Coronary artery (tissue), 2 donors: ENCODE results near the gene GGA3.

Experiments
- DNase-seq: peaks from one replicate; pipeline ENCODE4 v3.0.0-alpha.2; 2017; ENCODE audit warnings: low spot score
- H3K27ac ChIP-seq, 2 donors: fragments of 200-600 bp; sonication (generic); one replicate each; pipeline ENCODE4 v1.5.1; 2016 to 2019
- H3K4me3 ChIP-seq: fragments of 200-600 bp; sonication (generic); 2 replicates; pipeline ENCODE4 v1.5.1; 2016; ENCODE audit warnings: mild to moderate bottlenecking, moderate library complexity
- CTCF ChIP-seq: fragments of 200-600 bp; sonication (generic); IDR thresholded peaks from one replicate; pipeline ENCODE4 v1.5.1; 2019; ENCODE audit warnings: antibody characterized with exemption

The GGA3 gene

GRCh38 chr17:75271233-75271954, 10.0 kb upstream of the GGA3 start:
- H3K4me3 ChIP-seq, result peak overlapping the region; percentile 82
- DNase-seq, result peak; percentile 82
- peak; percentile 75 for TF ChIP-seq CTCF
- peak overlapping the region; percentile 92 to 97 for H3K27ac ChIP-seq

DNA sequence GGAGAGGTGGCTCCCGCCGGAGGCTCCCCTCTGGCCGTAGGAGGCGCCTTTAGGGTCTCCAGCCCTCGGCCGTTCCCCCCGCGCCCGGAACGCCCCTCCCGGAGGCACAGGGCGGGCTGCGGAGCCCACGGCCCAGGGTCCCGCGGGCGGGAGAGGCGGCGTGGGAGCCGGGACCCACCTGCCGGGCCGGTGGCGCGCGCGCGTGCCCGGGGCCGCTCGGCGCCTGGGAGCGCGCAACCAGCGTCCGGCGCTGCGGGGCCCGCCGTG, 9.5 kb upstream of the GGA3 start, which contains the start of gene MIF4GD:
Gene MIF4GD (minus strand): TSS at position 266 of the 267 bp plus-strand sequence. CDS start 1,036 bp downstream, outside the sequence.
- H3K27ac ChIP-seq, result peak within 1 kb of the TSS; percentile 92 to 97
- TF ChIP-seq CTCF, result no peak
- no peak for DNase-seq
- H3K4me3 ChIP-seq, result peak within 1 kb of the TSS; percentile 82

- H3K27ac ChIP-seq, result peak overlapping the region; percentile 92 to 97
- peak; percentile 88 for DNase-seq
- no peak for TF ChIP-seq CTCF
- H3K4me3 ChIP-seq, result peak overlapping the region; percentile 82
These were observed 9.0 kb upstream of the GGA3 start for GRCh38 chr17:75270218-75270965.

- no peak for TF ChIP-seq CTCF
- no peak for DNase-seq
- Histone ChIP-seq H3K4me3 (peak overlapping the region; percentile 82), H3K27ac (peak overlapping the region; percentile 92 to 97)
These were observed 8.4 kb upstream of the GGA3 start for GRCh38 chr17:75269844-75270217.

DNA sequence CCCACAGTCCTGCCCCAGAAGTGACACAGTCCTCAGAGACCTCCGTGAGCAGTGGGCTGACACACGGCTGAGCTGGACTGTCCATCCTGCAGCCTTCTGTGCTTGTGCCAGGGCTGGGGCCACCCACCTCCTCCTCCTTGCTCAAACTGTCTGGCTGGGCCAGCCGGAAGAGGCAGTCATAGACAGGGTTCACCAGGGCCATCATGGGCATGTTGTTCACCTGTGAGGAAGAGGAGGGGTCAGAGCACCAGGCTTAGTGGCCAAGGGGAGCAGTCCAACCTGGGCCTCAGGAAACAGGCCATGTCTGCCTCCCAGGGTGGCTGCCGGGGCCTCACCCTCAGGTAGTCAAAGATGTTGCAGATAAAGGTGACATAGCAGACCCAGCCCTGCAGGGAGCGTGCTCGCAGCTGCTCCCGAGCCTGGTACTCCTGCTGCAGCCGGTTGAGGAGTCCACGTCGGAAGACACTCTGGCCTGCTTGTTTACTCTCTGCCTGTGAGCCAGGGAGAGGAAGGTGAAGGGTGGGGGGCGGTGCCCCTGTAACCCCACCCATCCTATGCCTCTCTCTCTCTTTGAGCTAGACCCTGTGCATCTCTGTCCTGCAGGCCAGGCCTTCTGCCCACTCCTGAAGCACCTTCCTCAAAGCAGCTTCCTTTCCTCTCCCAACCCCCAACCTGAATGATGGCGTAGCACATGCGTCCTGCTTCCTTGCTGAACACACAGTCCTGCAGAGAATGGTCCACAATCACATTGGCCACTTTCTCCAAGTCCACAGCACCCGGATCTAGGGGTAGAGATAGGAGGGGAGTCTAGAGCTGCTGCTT, 6.2 kb upstream of the GGA3 start:
- TF ChIP-seq CTCF, result no peak
- Histone ChIP-seq H3K27ac (no peak overlapping the region), H3K4me3 (no peak overlapping the region)
- DNase-seq, result no peak

DNA sequence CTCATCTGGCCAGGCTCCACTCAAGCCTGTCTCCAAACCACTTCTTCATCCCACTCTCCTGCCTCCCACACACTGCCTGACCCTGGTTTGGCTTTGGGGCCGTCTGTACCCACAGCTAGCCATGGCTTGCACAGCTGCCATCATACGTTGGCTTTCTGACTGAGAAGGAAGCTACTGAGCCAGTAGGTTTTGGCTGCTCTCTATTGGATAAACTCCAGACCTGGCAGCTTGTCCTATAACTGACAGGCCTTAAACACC, 5.7 kb upstream of the GGA3 start:
- Histone ChIP-seq H3K27ac (no peak overlapping the region), H3K4me3 (no peak overlapping the region)
- TF ChIP-seq CTCF, result no peak
- no peak for DNase-seq
